K562 (cell line): ENCODE data around the gene ACOT7. TPM values are rescaled to one million over a fixed set of nuclear protein-coding genes. Genes with fewer than 3 reads are reported as not detected.

ENCODE experiments used
- ATAC-seq: fragments of 200-7000 bp; cut with Tn5 transposase; 3 replicates; pipeline ENCODE4 v1.9.1; 2020; ENCODE audit warnings: moderate library complexity
- BruUV-seq: library from RNA; stranded (reverse); fragments of 400-500 nt; replicated peaks from 2 replicates; lab custom pipeline; 2021; lab: Mats Ljungman, UMichigan
- CTCF ChIA-PET: fragments of 300-600 bp; formaldehyde crosslinking; extraction: SDS; loops from one replicate; lab custom pipeline; 2021; ENCODE audit warnings: low intra/inter-chr PET ratio; lab: Yijun Ruan, JAX
- POLR2A ChIA-PET: fragments of 300-600, 350-650 bp; sonication (Branson Sonifier 250); formaldehyde crosslinking; extraction: SDS; loops from one replicate; lab custom pipeline; 2021; ENCODE audit warnings: antibody characterized with exemption, inconsistent platforms; lab: Yijun Ruan, JAX
- DNase-seq, 4 experiments: peaks; one replicate each; pipeline versions ENCODE4 v3.0.0 to v3.0.0-alpha.2; 2011 to 2018; ENCODE audit warnings: low spot score in 3 of 4, mixed read lengths in 3 of 4; ENCODE audit errors: extremely low read depth in 1 of 4
- FAIRE-seq: peaks from 2 replicates; lab custom pipeline; 2011; peaks lifted over from hg19 to GRCh38; lab: Jason Lieb, UNC
- H2AFZ ChIP-seq: 2 replicates; pipeline ENCODE4 v1.6.0; 2011; ENCODE audit warnings: low read depth, low read length, control low read depth, inconsistent platforms
- H3K27ac ChIP-seq: fragments of 200-600 bp; 3 replicates; pipeline ENCODE4 v1.8.0; 2011; ENCODE audit warnings: low read depth, mild to moderate bottlenecking, control low read depth, inconsistent platforms, low read length, moderate library complexity, mixed read lengths; ENCODE audit errors: extremely low read depth
- H3K27me3 ChIP-seq, 2 experiments: fragments of 300-600 bp in 1 of 2; 2 replicates in 1 of 2; 3 replicates in 1 of 2; pipeline versions ENCODE4 v1.6.0 to v1.8.0; 2011; ENCODE audit warnings: inconsistent platforms in 2 of 2, low read length in 2 of 2, mild to moderate bottlenecking in 1 of 2, mixed read lengths in 1 of 2, moderate library complexity in 1 of 2; ENCODE audit not compliant: control insufficient read depth in 2 of 2, insufficient read depth in 2 of 2
- H3K36me3 ChIP-seq: fragments of 300-600 bp; 3 replicates; pipeline ENCODE4 v1.8.0; 2011; ENCODE audit warnings: mild to moderate bottlenecking, low read length, inconsistent platforms; ENCODE audit not compliant: control insufficient read depth, insufficient read depth
- H3K4me1 ChIP-seq, 2 experiments: fragments of 200-600 bp in 1 of 2; replicated peaks in 1 of 2; 2 replicates in 1 of 2; 3 replicates in 1 of 2; pipeline versions ENCODE4 v1.5.1 to v1.8.0; 2011; ENCODE audit warnings: inconsistent platforms in 2 of 2, low read length in 2 of 2, mild to moderate bottlenecking in 1 of 2, mixed read lengths in 1 of 2, moderate library complexity in 1 of 2; ENCODE audit not compliant: control insufficient read depth in 2 of 2, insufficient read depth in 2 of 2
- H3K4me2 ChIP-seq: 2 replicates; pipeline ENCODE4 v1.6.1; 2011; ENCODE audit warnings: low read length, control low read depth, inconsistent platforms, mixed read lengths; ENCODE audit not compliant: insufficient read depth
- H3K4me3 ChIP-seq: fragments of 200-600 bp; sonication (generic), shearing (Covaris generic); 2 replicates; pipeline ENCODE4 v1.5.1; 2016; ENCODE audit warnings: control low read depth, inconsistent platforms
- H3K79me2 ChIP-seq: fragments of 200-600 bp; 3 replicates; pipeline ENCODE4 v1.8.0; 2011; ENCODE audit warnings: low read length, inconsistent platforms; ENCODE audit not compliant: control insufficient read depth, insufficient read depth
- H3K9ac ChIP-seq, 2 experiments: 2 replicates each; pipeline versions ENCODE4 v1.6.0 to v1.6.1; 2011; ENCODE audit warnings: low read depth in 2 of 2, low read length in 2 of 2, control low read depth in 1 of 2, inconsistent platforms in 1 of 2, mild to moderate bottlenecking in 1 of 2, mixed read lengths in 1 of 2; ENCODE audit not compliant: insufficient read depth in 1 of 2
- H3K9me1 ChIP-seq: one replicate; pipeline ENCODE4 v1.6.0; 2011; ENCODE audit warnings: inconsistent platforms, mild to moderate bottlenecking, low read length, moderate library complexity; ENCODE audit not compliant: control insufficient read depth, insufficient read depth
- H3K9me3 ChIP-seq: replicated peaks from 2 replicates; pipeline ENCODE4 v1.5.1; 2011; ENCODE audit warnings: low read depth, low read length, inconsistent platforms; ENCODE audit not compliant: control insufficient read depth, insufficient read depth
- H4K20me1 ChIP-seq: replicated peaks from 2 replicates; pipeline ENCODE4 v1.6.1; 2011; ENCODE audit warnings: low read length, inconsistent platforms, mixed read lengths; ENCODE audit not compliant: control insufficient read depth, insufficient read depth
- BRCA1 ChIP-seq, 2 experiments: fragments of 450-650 bp in 1 of 2; sonication (generic) in 1 of 2; formaldehyde crosslinking in 1 of 2; IDR thresholded peaks; 2 replicates each; pipeline versions ENCODE4 v1.5.0 to v1.6.1; 2017 to 2020; ENCODE audit warnings: mild to moderate bottlenecking in 1 of 2, missing genetic modification reagents in 1 of 2
- COPS2 ChIP-seq: fragments of 450-650 bp; conservative IDR thresholded peaks from 2 replicates; pipeline ENCODE4 v1.6.1; 2016; ENCODE audit warnings: mild to moderate bottlenecking, moderate library complexity
- FOS ChIP-seq: IDR thresholded peaks from 3 replicates; pipeline ENCODE4 v1.6.1; 2011; ENCODE audit not compliant: insufficient read length; ENCODE audit errors: extremely low read depth
- FOXA1 ChIP-seq: fragments of 450-650 bp; IDR thresholded peaks from 2 replicates; pipeline ENCODE4 v1.6.1; 2016; ENCODE audit warnings: mild to moderate bottlenecking, borderline replicate concordance
- FOXJ3 ChIP-seq: sonication (generic); formaldehyde crosslinking; IDR thresholded peaks from 2 replicates; pipeline ENCODE4 v1.4.0; 2020; ENCODE audit warnings: mild to moderate bottlenecking, missing genetic modification reagents
- ILF3 ChIP-seq: fragments of 450-650 bp; IDR thresholded peaks from 2 replicates; pipeline ENCODE4 v1.6.1; 2018; ENCODE audit warnings: antibody characterized with exemption, mild to moderate bottlenecking, moderate library complexity, borderline replicate concordance
- NFIC ChIP-seq: fragments of 450-650 bp; IDR thresholded peaks from 2 replicates; pipeline ENCODE4 v1.6.1; 2017; ENCODE audit warnings: mild to moderate bottlenecking, inconsistent platforms
- NUFIP1 ChIP-seq: fragments of 450-650 bp; IDR thresholded peaks from 2 replicates; pipeline ENCODE4 v1.6.1; 2018; ENCODE audit not compliant: partially characterized antibody
- PRMT5 ChIP-seq: sonication (generic); formaldehyde crosslinking; IDR thresholded peaks from 2 replicates; pipeline ENCODE4 v1.5.0; 2020; ENCODE audit warnings: missing genetic modification reagents
- RFX7 ChIP-seq: fragments of 250-450 bp; sonication (Bioruptor Pico); IDR thresholded peaks from 2 replicates; pipeline ENCODE4 v1.5.1; 2021; ENCODE audit warnings: mild to moderate bottlenecking
- TCF3 ChIP-seq: sonication (generic); formaldehyde crosslinking; IDR thresholded peaks from 2 replicates; pipeline ENCODE4 v1.4.0; 2020; ENCODE audit warnings: mild to moderate bottlenecking, missing genetic modification reagents
- ZNF436 ChIP-seq: fragments of 250-450, 450-650 bp; sonication (Bioruptor Pico); formaldehyde crosslinking; IDR thresholded peaks from 2 replicates; pipeline ENCODE4 v1.7.0; 2020; ENCODE audit warnings: mild to moderate bottlenecking
- WGBS: fragments of 100-300 bp; shearing (Covaris generic); methylation state at CpG from one replicate; pipeline ENCODE4 v1.1.6; 2016; ENCODE audit warnings: low coverage, mixed read lengths; ENCODE audit not compliant: insufficient coverage; ENCODE audit errors: missing lambda C conversion rate; 5-methylcytosine and 5-hydroxymethylcytosine counted together
- in situ Hi-C: fragments of 300-500 bp; cut with MboI; formaldehyde crosslinking; loops from 4 replicates; pipeline ENCODE4 v1.15.0; 2018; ENCODE audit warnings: inconsistent platforms, mixed read lengths
- intact Hi-C: fragments of 100-400 bp; cut with micrococcal nuclease; formaldehyde crosslinking; loops from 2 replicates; pipeline ENCODE4 v1.14.2; 2022
- polyA plus RNA-seq, 8 experiments: library from polyadenylated mRNA; depleted of rRNA in 4 of 8; stranded (reverse) in 5 of 8; unstranded in 3 of 8; fragments of >200 nt; fragmentation: Nextera tagmentation in 2 of 8; fragmentation: Illumina TruSeq in 1 of 8; extraction: Ambion mirVana in 2 of 8; extraction: Trizol in 1 of 8; gene quantifications; 2 replicates each; pipeline versions ENCODE4 v1.2.1 to v1.2.3, GENCODE V29; 2011 to 2014; ENCODE audit warnings: inconsistent platforms in 1 of 8, missing spikeins in 1 of 8
- total RNA-seq, 7 experiments: library from RNA; depleted of rRNA in 6 of 7; stranded (reverse); fragments of >200 nt in 6 of 7; fragmentation: Illumina TruSeq in 2 of 7; extraction: Trizol in 2 of 7; gene quantifications; 2 replicates each; pipeline versions ENCODE4 v1.2.1 to v1.2.3, GENCODE V29; 2011 to 2021; ENCODE audit warnings: low replicate concordance in 1 of 7
- TF ChIP-seq, protein P1 (sequence below): fragments of 250-450 bp; sonication (Bioruptor Pico); IDR thresholded peaks from 2 replicates; pipeline ENCODE4 v1.5.0; 2021
- TF ChIP-seq, protein P2 (sequence below): fragments of 200-800 bp; sonication (Bioruptor generic); IDR thresholded peaks from 2 replicates; pipeline ENCODE4 v1.6.1; 2016; ENCODE audit warnings: missing genetic modification characterization, missing compliant biosample characterization
- TF ChIP-seq, protein P3 (sequence below): fragments of 450-650 bp; IDR thresholded peaks from 2 replicates; pipeline ENCODE4 v1.6.1; 2016; ENCODE audit warnings: borderline replicate concordance

The ACOT7 gene
- total and polyA plus RNA-seq, 9 of the 15 experiments (the other 6 are each of a cell fraction or from before 2014, with no cell fraction given), result 7.0 to 92.6 (median 37.2) TPM

DNA sequence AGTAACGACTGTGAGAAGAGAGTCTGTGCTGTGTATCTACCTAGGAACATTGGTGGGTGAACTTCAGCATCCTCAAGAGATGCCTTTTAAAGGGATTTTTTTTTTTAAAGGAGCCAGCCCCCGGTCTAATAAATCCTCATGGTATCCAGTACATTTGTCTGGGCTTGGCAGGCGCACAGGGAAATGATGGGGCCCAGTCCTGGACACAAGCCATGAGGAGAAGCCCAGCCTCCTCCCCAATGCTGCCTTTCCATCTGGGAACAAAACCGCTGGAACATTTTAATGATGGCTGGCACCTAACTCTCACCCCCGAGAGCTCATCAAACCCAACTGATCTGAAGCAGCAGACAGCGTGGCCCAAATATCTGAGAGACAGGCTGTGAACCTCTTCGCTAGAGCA is 64.2 kb downstream of the ACOT7 start:
- Histone ChIP-seq H3K4me3 (no peak overlapping the region), H3K36me3 (peaks cover 4% of the 10 kb centered on the region; the same call in 1 of the 3 replicates), H3K79me2 (no peaks in the 10 kb centered on the region), H3K27ac (no peak overlapping the region), H3K4me1 (peaks cover 0 to 10% of the 10 kb centered on the region in 2 experiments; a peak in 1 of 5 replicates), H3K27me3 (no peaks in the 10 kb centered on the region), H3K9ac (no peak overlapping the region), H2AFZ (no peak overlapping the region), H4K20me1 (no peaks in the 10 kb centered on the region; the same call in 1 of the 2 replicates), H3K9me3 (no peaks in the 10 kb centered on the region), H3K4me2 (no peak overlapping the region), H3K9me1 (no peaks in the 10 kb centered on the region)
- ChIA-PET POLR2A (interaction anchor here (0.6 kb wide), 1 partner anchor 1860 kb away, joined by 3 read pairs; no protein-coding TSS in a partner anchor), CTCF (no interaction called here)
- intact Hi-C loops (no loop called here), in situ Hi-C loops (no loop called here)
- FAIRE-seq (no peak), DNase-seq (no peak), ATAC-seq (no peak)
- 67% methylated on average over 7 of the region's 7 CpGs for WGBS
- BruUV-seq, result no TSS peak
- no peak for TF ChIP-seq PRMT5 (CRISPR knock-in tag)
- TF ChIP-seq, protein P1, sequence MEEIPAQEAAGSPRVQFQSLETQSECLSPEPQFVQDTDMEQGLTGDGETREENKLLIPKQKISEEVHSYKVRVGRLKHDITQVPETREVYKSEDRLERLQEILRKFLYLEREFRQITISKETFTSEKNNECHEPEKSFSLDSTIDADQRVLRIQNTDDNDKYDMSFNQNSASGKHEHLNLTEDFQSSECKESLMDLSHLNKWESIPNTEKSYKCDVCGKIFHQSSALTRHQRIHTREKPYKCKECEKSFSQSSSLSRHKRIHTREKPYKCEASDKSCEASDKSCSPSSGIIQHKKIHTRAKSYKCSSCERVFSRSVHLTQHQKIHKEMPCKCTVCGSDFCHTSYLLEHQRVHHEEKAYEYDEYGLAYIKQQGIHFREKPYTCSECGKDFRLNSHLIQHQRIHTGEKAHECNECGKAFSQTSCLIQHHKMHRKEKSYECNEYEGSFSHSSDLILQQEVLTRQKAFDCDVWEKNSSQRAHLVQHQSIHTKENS (CRISPR knock-in tag), result no peak
- no peak for TF ChIP-seq FOS
- no peak for TF ChIP-seq COPS2
- no peak for TF ChIP-seq TCF3
- no peak for TF ChIP-seq BRCA1 (IDR thresholded peaks at IDR 0.05)
- TF ChIP-seq BRCA1 (CRISPR knock-in tag; IDR thresholded peaks at IDR 0.05), result no peak
- no peak for TF ChIP-seq NUFIP1
- TF ChIP-seq NFIC, result no peak
- TF ChIP-seq FOXA1, result no peak
- no peak for TF ChIP-seq RFX7 (CRISPR knock-in tag)
- no peak for TF ChIP-seq ILF3
- TF ChIP-seq, protein P2, sequence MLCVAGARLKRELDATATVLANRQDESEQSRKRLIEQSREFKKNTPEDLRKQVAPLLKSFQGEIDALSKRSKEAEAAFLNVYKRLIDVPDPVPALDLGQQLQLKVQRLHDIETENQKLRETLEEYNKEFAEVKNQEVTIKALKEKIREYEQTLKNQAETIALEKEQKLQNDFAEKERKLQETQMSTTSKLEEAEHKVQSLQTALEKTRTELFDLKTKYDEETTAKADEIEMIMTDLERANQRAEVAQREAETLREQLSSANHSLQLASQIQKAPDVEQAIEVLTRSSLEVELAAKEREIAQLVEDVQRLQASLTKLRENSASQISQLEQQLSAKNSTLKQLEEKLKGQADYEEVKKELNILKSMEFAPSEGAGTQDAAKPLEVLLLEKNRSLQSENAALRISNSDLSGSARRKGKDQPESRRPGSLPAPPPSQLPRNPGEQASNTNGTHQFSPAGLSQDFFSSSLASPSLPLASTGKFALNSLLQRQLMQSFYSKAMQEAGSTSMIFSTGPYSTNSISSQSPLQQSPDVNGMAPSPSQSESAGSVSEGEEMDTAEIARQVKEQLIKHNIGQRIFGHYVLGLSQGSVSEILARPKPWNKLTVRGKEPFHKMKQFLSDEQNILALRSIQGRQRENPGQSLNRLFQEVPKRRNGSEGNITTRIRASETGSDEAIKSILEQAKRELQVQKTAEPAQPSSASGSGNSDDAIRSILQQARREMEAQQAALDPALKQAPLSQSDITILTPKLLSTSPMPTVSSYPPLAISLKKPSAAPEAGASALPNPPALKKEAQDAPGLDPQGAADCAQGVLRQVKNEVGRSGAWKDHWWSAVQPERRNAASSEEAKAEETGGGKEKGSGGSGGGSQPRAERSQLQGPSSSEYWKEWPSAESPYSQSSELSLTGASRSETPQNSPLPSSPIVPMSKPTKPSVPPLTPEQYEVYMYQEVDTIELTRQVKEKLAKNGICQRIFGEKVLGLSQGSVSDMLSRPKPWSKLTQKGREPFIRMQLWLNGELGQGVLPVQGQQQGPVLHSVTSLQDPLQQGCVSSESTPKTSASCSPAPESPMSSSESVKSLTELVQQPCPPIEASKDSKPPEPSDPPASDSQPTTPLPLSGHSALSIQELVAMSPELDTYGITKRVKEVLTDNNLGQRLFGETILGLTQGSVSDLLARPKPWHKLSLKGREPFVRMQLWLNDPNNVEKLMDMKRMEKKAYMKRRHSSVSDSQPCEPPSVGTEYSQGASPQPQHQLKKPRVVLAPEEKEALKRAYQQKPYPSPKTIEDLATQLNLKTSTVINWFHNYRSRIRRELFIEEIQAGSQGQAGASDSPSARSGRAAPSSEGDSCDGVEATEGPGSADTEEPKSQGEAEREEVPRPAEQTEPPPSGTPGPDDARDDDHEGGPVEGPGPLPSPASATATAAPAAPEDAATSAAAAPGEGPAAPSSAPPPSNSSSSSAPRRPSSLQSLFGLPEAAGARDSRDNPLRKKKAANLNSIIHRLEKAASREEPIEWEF (CRISPR knock-in tag), result no peak
- TF ChIP-seq ZNF436, result no peak
- TF ChIP-seq FOXJ3 (CRISPR knock-in tag), result no peak
- TF ChIP-seq, protein P3, sequence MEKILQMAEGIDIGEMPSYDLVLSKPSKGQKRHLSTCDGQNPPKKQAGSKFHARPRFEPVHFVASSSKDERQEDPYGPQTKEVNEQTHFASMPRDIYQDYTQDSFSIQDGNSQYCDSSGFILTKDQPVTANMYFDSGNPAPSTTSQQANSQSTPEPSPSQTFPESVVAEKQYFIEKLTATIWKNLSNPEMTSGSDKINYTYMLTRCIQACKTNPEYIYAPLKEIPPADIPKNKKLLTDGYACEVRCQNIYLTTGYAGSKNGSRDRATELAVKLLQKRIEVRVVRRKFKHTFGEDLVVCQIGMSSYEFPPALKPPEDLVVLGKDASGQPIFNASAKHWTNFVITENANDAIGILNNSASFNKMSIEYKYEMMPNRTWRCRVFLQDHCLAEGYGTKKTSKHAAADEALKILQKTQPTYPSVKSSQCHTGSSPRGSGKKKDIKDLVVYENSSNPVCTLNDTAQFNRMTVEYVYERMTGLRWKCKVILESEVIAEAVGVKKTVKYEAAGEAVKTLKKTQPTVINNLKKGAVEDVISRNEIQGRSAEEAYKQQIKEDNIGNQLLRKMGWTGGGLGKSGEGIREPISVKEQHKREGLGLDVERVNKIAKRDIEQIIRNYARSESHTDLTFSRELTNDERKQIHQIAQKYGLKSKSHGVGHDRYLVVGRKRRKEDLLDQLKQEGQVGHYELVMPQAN, result no peak
